Ishikawa (cell line): ENCODE measurements around the gene SLC7A11.

Experiments
- CEBPB ChIP-seq: IDR thresholded peaks from 2 replicates; pipeline ENCODE4 v1.6.1; 2012
- CREB1 ChIP-seq: IDR thresholded peaks from 2 replicates; pipeline ENCODE4 v1.6.1; 2012; ENCODE audit warnings: low read depth
- EGR1 ChIP-seq: IDR thresholded peaks from 2 replicates; pipeline ENCODE4 v1.6.1; 2012
- EP300 ChIP-seq: IDR thresholded peaks from 2 replicates; pipeline ENCODE4 v1.6.1; 2012; ENCODE audit warnings: borderline replicate concordance
- FOXM1 ChIP-seq: IDR thresholded peaks from 2 replicates; pipeline ENCODE4 v1.6.1; 2012; ENCODE audit warnings: low read depth, borderline replicate concordance
- MAX ChIP-seq: IDR thresholded peaks from 2 replicates; pipeline ENCODE4 v1.6.1; 2012
- NFIC ChIP-seq: IDR thresholded peaks from 2 replicates; pipeline ENCODE4 v1.6.1; 2012
- RAD21 ChIP-seq: IDR thresholded peaks from 2 replicates; pipeline ENCODE4 v1.6.1; 2012; ENCODE audit warnings: low read depth
- REST ChIP-seq: IDR thresholded peaks from 2 replicates; pipeline ENCODE4 v1.6.1; 2012; ENCODE audit warnings: low read depth, mild to moderate bottlenecking
- TAF1 ChIP-seq: IDR thresholded peaks from 2 replicates; pipeline ENCODE4 v1.6.1; 2012; ENCODE audit warnings: low read depth, mild to moderate bottlenecking
- TCF12 ChIP-seq: IDR thresholded peaks from 2 replicates; pipeline ENCODE4 v1.6.1; 2012; ENCODE audit warnings: low read depth
- TEAD4 ChIP-seq: IDR thresholded peaks from 2 replicates; pipeline ENCODE4 v1.6.1; 2012
- USF1 ChIP-seq: IDR thresholded peaks from 2 replicates; pipeline ENCODE4 v1.6.1; 2012
- YY1 ChIP-seq: IDR thresholded peaks from 2 replicates; pipeline ENCODE4 v1.6.1; 2012; ENCODE audit warnings: low read depth
- ZBTB7A ChIP-seq: IDR thresholded peaks from 2 replicates; pipeline ENCODE4 v1.6.1; 2012; ENCODE audit warnings: low read depth

SLC7A11 gene

GRCh38 chr4:138115053-138115452 is 127.1 kb downstream of the SLC7A11 start:
- TF ChIP-seq CEBPB = no peak
- no peak for TF ChIP-seq TAF1

- TF ChIP-seq FOXM1 (no peak), YY1 (no peak), REST (no peak), ZBTB7A (no peak), NFIC (no peak), CREB1 (no peak), TCF12 (no peak), TAF1 (no peak), RAD21 (no peak), CEBPB (no peak), MAX (no peak), TEAD4 (no peak), EGR1 (no peak), EP300 (no peak), USF1 (no peak)
These were observed 127.7 kb downstream of the SLC7A11 start for GRCh38 chr4:138114434-138114833.
